H9 (cell line): Measurements from ENCODE around the gene MACROD1. TPM values are rescaled to one million over a fixed set of nuclear protein-coding genes. Genes with fewer than 3 reads are reported as not detected.

Experiments used
- DNase-seq: peaks from one replicate; pipeline ENCODE4 v3.0.0-alpha.2; 2017
- H2AFZ ChIP-seq: one replicate; pipeline ENCODE4 v1.6.1; 2013; ENCODE audit warnings: mild to moderate bottlenecking, low read length, control low read depth, moderate library complexity
- H2AK5ac ChIP-seq: 2 replicates; pipeline ENCODE4 v1.6.1; 2013; ENCODE audit warnings: low read length, control low read depth, mixed read lengths; ENCODE audit not compliant: insufficient read length
- H2BK120ac ChIP-seq: one replicate; pipeline ENCODE4 v1.6.1; 2013; ENCODE audit warnings: low read depth, mild to moderate bottlenecking, low read length, control low read depth, inconsistent platforms; ENCODE audit not compliant: poor library complexity, severe bottlenecking
- H2BK12ac ChIP-seq: 2 replicates; pipeline ENCODE4 v1.6.1; 2013; ENCODE audit warnings: low read length, control low read depth, mixed read lengths, low read depth; ENCODE audit not compliant: insufficient read length
- H2BK15ac ChIP-seq: 2 replicates; pipeline ENCODE4 v1.6.1; 2013; ENCODE audit warnings: low read depth, low read length, control low read depth
- H2BK20ac ChIP-seq: one replicate; pipeline ENCODE4 v1.6.1; 2013; ENCODE audit warnings: low read depth, mild to moderate bottlenecking, low read length, control low read depth, inconsistent platforms; ENCODE audit not compliant: poor library complexity, severe bottlenecking
- H2BK5ac ChIP-seq: 2 replicates; pipeline ENCODE4 v1.6.1; 2013; ENCODE audit warnings: low read length, control low read depth, mixed read lengths; ENCODE audit not compliant: insufficient read length
- H3K14ac ChIP-seq: 2 replicates; pipeline ENCODE4 v1.6.1; 2013; ENCODE audit warnings: low read length, control low read depth; ENCODE audit not compliant: insufficient read depth
- H3K18ac ChIP-seq: 2 replicates; pipeline ENCODE4 v1.6.1; 2013; ENCODE audit warnings: low read depth, mild to moderate bottlenecking, mixed read lengths, low read length, control low read depth; ENCODE audit not compliant: insufficient read length
- H3K23ac ChIP-seq: 2 replicates; pipeline ENCODE4 v1.6.1; 2013; ENCODE audit warnings: low read length, control low read depth, mixed read lengths, low read depth; ENCODE audit not compliant: insufficient read length
- H3K23me2 ChIP-seq: 2 replicates; pipeline ENCODE4 v1.6.1; 2013; ENCODE audit warnings: low read depth, mild to moderate bottlenecking, mixed read lengths, low read length, control low read depth; ENCODE audit not compliant: insufficient read length, poor library complexity, severe bottlenecking
- H3K27ac ChIP-seq: 2 replicates; pipeline ENCODE4 v1.5.1; 2013; ENCODE audit warnings: low read length, control low read depth, mixed read lengths, low read depth; ENCODE audit not compliant: insufficient read length
- H3K27me3 ChIP-seq: 2 replicates; pipeline ENCODE4 v1.6.1; 2013; ENCODE audit warnings: low read length, control low read depth, inconsistent platforms; ENCODE audit not compliant: insufficient read depth
- H3K4ac ChIP-seq: 2 replicates; pipeline ENCODE4 v1.6.1; 2013; ENCODE audit warnings: low read depth, mild to moderate bottlenecking, control low read depth, inconsistent platforms, low read length, moderate library complexity
- H3K4me1 ChIP-seq: 2 replicates; pipeline ENCODE4 v1.6.1; 2013; ENCODE audit warnings: low read length, control low read depth, inconsistent platforms; ENCODE audit not compliant: insufficient read depth
- H3K4me2 ChIP-seq: 2 replicates; pipeline ENCODE4 v1.6.1; 2013; ENCODE audit warnings: low read length, control low read depth, mixed read lengths; ENCODE audit not compliant: insufficient read length, insufficient read depth
- H3K56ac ChIP-seq: 2 replicates; pipeline ENCODE4 v1.6.1; 2013; ENCODE audit warnings: low read depth, mild to moderate bottlenecking, mixed read lengths, low read length, control low read depth; ENCODE audit not compliant: insufficient read length
- H3K79me1 ChIP-seq: 2 replicates; pipeline ENCODE4 v1.6.1; 2013; ENCODE audit warnings: low read depth, mild to moderate bottlenecking, moderate library complexity, low read length, control low read depth, inconsistent platforms; ENCODE audit not compliant: insufficient read depth, poor library complexity, severe bottlenecking
- H3K79me2 ChIP-seq: 2 replicates; pipeline ENCODE4 v1.6.1; 2013; ENCODE audit warnings: low read length, control low read depth, inconsistent platforms; ENCODE audit not compliant: insufficient read depth
- H3K9ac ChIP-seq: 2 replicates; pipeline ENCODE4 v1.6.1; 2013; ENCODE audit warnings: low read length, control low read depth, mixed read lengths; ENCODE audit not compliant: insufficient read length; ENCODE audit errors: extremely low read depth
- H3K9me3 ChIP-seq: one replicate; pipeline ENCODE4 v1.6.1; 2013; ENCODE audit warnings: low read depth, low read length, inconsistent platforms; ENCODE audit not compliant: control insufficient read depth
- H3T11ph ChIP-seq: one replicate; pipeline ENCODE4 v1.6.1; 2013; ENCODE audit warnings: mild to moderate bottlenecking, low read length, control low read depth, inconsistent platforms
- H4K20me1 ChIP-seq: one replicate; pipeline ENCODE4 v1.6.1; 2013; ENCODE audit not compliant: control insufficient read depth, insufficient read length, insufficient read depth
- H4K5ac ChIP-seq: 2 replicates; pipeline ENCODE4 v1.6.1; 2013; ENCODE audit warnings: low read depth, mild to moderate bottlenecking, mixed read lengths, low read length, control low read depth; ENCODE audit not compliant: insufficient read length
- H4K8ac ChIP-seq: replicated peaks from 2 replicates; pipeline ENCODE4 v1.6.1; 2013; ENCODE audit warnings: low read length, control low read depth, mixed read lengths, low read depth; ENCODE audit not compliant: insufficient read length
- H4K91ac ChIP-seq: 2 replicates; pipeline ENCODE4 v1.6.1; 2013; ENCODE audit warnings: low read depth, mild to moderate bottlenecking, moderate library complexity, mixed read lengths, low read length, control low read depth; ENCODE audit not compliant: insufficient read length
- H3K27ac Mint-ChIP-seq, 3 experiments: 2 replicates in 2 of 3; 3 replicates in 1 of 3; pipeline ENCODE4 v1.8.0; 2020 to 2021; ENCODE audit warnings: mixed read lengths in 3 of 3, mild to moderate bottlenecking in 1 of 3, moderate library complexity in 1 of 3
- H3K27me3 Mint-ChIP-seq: 2 replicates; pipeline ENCODE4 v1.8.0; 2021; ENCODE audit warnings: low read depth, mild to moderate bottlenecking, moderate library complexity, mixed read lengths
- H3K36me3 Mint-ChIP-seq, 3 experiments: 2 replicates in 2 of 3; 3 replicates in 1 of 3; pipeline ENCODE4 v1.8.0; 2020 to 2021; ENCODE audit warnings: low read depth in 3 of 3, mixed read lengths in 3 of 3; ENCODE audit not compliant: insufficient read depth in 1 of 3
- H3K4me1 Mint-ChIP-seq, 2 experiments: 2 replicates each; pipeline ENCODE4 v1.8.0; 2020; ENCODE audit warnings: mixed read lengths in 2 of 2
- H3K4me3 Mint-ChIP-seq, 2 experiments: 2 replicates in 1 of 2; 3 replicates in 1 of 2; pipeline ENCODE4 v1.8.0; 2020 to 2021; ENCODE audit warnings: mild to moderate bottlenecking in 2 of 2, mixed read lengths in 2 of 2, moderate library complexity in 1 of 2
- H3K9me3 Mint-ChIP-seq, 2 experiments: 2 replicates in 1 of 2; 3 replicates in 1 of 2; pipeline ENCODE4 v1.8.0; 2020; ENCODE audit warnings: mild to moderate bottlenecking in 2 of 2, mixed read lengths in 2 of 2, moderate library complexity in 1 of 2
- CTCF ChIP-seq: fragments of 200-600 bp; sonication (generic); conservative IDR thresholded peaks from 3 replicates; pipeline ENCODE4 v1.8.0; 2021; ENCODE audit warnings: antibody characterized with exemption, mild to moderate bottlenecking
- WGBS: extraction: QIAGEN DNeasy Blood & Tissue Kit; methylation state at CpG from one replicate; pipeline ENCODE4 v1.1.7; 2013; ENCODE audit warnings: missing lambda C conversion rate, low lambda C conversion rate, mixed read lengths; ENCODE audit not compliant: insufficient read length; ENCODE audit errors: extremely low coverage; 5-methylcytosine and 5-hydroxymethylcytosine counted together
- total RNA-seq: library from RNA; stranded (reverse); gene quantifications from 2 replicates; pipeline ENCODE4 v1.2.1, GENCODE V29; 2021

MACROD1 gene
- total RNA-seq, 1 experiment from 2014 or later = 21.2 TPM

DNA sequence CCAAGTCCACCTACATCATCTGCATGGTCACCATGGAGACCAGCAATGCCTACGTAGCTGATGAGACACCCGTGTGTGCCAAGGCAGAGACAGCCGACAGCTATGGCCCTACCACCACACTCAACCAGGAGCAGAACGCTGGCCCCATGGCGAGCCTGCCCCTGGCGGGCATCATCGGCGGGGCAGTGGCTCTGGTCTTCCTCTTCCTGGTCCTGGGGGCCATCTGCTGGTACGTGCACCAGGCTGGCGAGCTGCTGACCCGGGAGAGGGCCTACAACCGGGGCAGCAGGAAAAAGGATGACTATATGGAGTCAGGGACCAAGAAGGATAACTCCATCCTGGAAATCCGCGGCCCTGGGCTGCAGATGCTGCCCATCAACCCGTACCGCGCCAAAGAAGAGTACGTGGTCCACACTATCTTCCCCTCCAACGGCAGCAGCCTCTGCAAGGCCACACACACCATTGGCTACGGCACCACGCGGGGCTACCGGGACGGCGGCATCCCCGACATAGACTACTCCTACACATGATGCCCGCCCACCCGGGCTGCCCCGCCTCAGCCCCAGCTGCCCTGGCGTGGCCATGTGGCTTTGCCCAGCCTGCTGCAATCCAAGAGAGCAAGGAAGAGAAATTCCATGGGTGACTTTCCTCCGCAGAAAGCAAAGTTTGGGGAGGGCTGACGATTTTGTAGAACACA is 48.0 kb downstream of the MACROD1 start:
- Histone ChIP-seq H4K91ac (no peak overlapping the region), H3K27me3 (peaks cover 6% of the 10 kb centered on the region; the same call in 1 of the 2 replicates), H4K5ac (no peak overlapping the region), H3K4ac (no peak overlapping the region), H2AK5ac (no peak overlapping the region), H3K9ac (no peak overlapping the region), H3K23me2 (peaks cover 3% of the 10 kb centered on the region), H4K20me1 (no peaks in the 10 kb centered on the region), H3K4me2 (no peak overlapping the region), H3K4me1 (peaks cover 4% of the 10 kb centered on the region; the same call in 1 of the 2 replicates), H4K8ac (no peak overlapping the region), H3K18ac (no peak overlapping the region), H3K56ac (no peak overlapping the region), H2BK5ac (no peak overlapping the region), H2BK15ac (no peak overlapping the region), H2BK20ac (no peak overlapping the region), H3K23ac (no peak overlapping the region), H2BK12ac (no peak overlapping the region), H2BK120ac (no peak overlapping the region), H3K79me1 (no peaks in the 10 kb centered on the region), H3K14ac (no peak overlapping the region), H3K27ac (no peak overlapping the region), H3T11ph (no peak overlapping the region), H2AFZ (no peak overlapping the region), H3K79me2 (no peaks in the 10 kb centered on the region; the same call in 1 of the 2 replicates), H3K9me3 (no peaks in the 10 kb centered on the region)
- peaks cover 24% of the 10 kb centered on the region for H3K27me3 Mint-ChIP-seq
- H3K9me3 Mint-ChIP-seq = no peaks in the 10 kb centered on the region
- no peak overlapping the region for H3K4me3 Mint-ChIP-seq
- H3K4me1 Mint-ChIP-seq = peaks cover 20 to 36% of the 10 kb centered on the region in 2 experiments
- no peak for DNase-seq
- WGBS = no CpG with 5 or more reads among the region's 32 CpGs
- no peak for TF ChIP-seq CTCF
- H3K27ac Mint-ChIP-seq = no peak overlapping the region
- peaks cover 0 to 3% (median 0%) of the 10 kb centered on the region in 3 experiments; a peak in 1 of 7 replicates for H3K36me3 Mint-ChIP-seq
